AG10803 (cell line): Measurements from ENCODE around the gene SH3PXD2A.

Experiments used
- DNase-seq: peaks from one replicate; pipeline ENCODE4 v3.0.0; 2010; ENCODE audit warnings: low read depth
- H3K4me3 ChIP-seq: 2 replicates; pipeline ENCODE4 v1.5.1; 2011; ENCODE audit warnings: mild to moderate bottlenecking, low read length, control low read depth
- CTCF ChIP-seq: conservative IDR thresholded peaks from 2 replicates; pipeline ENCODE4 v1.5.1; 2011; ENCODE audit warnings: mild to moderate bottlenecking, low read length, control low read depth, inconsistent platforms

SH3PXD2A gene

GRCh38 chr10:103711351-103711994 is 143.9 kb downstream of the SH3PXD2A start:
- peak; percentile 13; the same call in 1 of the 2 replicates for TF ChIP-seq CTCF
- DNase-seq = no peak
- no peak overlapping the region for H3K4me3 ChIP-seq

- TF ChIP-seq CTCF = no peak
- DNase-seq = no peak
- H3K4me3 ChIP-seq = no peak overlapping the region
Measured at GRCh38 chr10:103710490-103710889, 144.9 kb downstream of the SH3PXD2A start.

GRCh38 chr10:103709341-103709920 is 145.9 kb downstream of the SH3PXD2A start:
- TF ChIP-seq CTCF = no peak
- H3K4me3 ChIP-seq = no peak overlapping the region
- peak; percentile 67 for DNase-seq

GRCh38 chr10:103708627-103709288 is 146.6 kb downstream of the SH3PXD2A start:
- no peak overlapping the region for H3K4me3 ChIP-seq
- TF ChIP-seq CTCF = no peak
- DNase-seq = no peak

GRCh38 chr10:103707956-103708626 is 147.3 kb downstream of the SH3PXD2A start:
- TF ChIP-seq CTCF = no peak
- H3K4me3 ChIP-seq = no peak overlapping the region
- no peak for DNase-seq

GRCh38 chr10:103706762-103707161 is 148.6 kb downstream of the SH3PXD2A start:
- DNase-seq = no peak
- no peak overlapping the region for H3K4me3 ChIP-seq
- no peak for TF ChIP-seq CTCF
